Muscle of leg (tissue), 11 donors: ENCODE measurements around the gene FUT4. TPM values are rescaled to one million over a fixed set of nuclear protein-coding genes. Genes with fewer than 3 reads are reported as not detected.

ENCODE experiments used
- DNase-seq: peaks from one replicate; pipeline ENCODE4 v3.0.0; 2013
- H3K27ac ChIP-seq: one replicate; pipeline ENCODE4 v1.5.1; 2013; ENCODE audit warnings: mild to moderate bottlenecking, low read length, control low read depth
- H3K27me3 ChIP-seq: one replicate; pipeline ENCODE4 v1.6.1; 2013; ENCODE audit warnings: low read length; ENCODE audit not compliant: control insufficient read depth, insufficient read depth
- H3K36me3 ChIP-seq: one replicate; pipeline ENCODE4 v1.6.1; 2013; ENCODE audit warnings: low read length; ENCODE audit not compliant: control insufficient read depth, insufficient read depth
- H3K4me1 ChIP-seq: one replicate; pipeline ENCODE4 v1.6.1; 2013; ENCODE audit warnings: low read length; ENCODE audit not compliant: control insufficient read depth, insufficient read depth
- H3K4me3 ChIP-seq: one replicate; pipeline ENCODE4 v1.5.1; 2013; ENCODE audit warnings: low read length, control low read depth
- H3K9me3 ChIP-seq: replicated peaks from 2 replicates; pipeline ENCODE4 v1.6.1; 2013; ENCODE audit warnings: low read depth, low read length; ENCODE audit not compliant: control insufficient read depth
- WGBS: methylation state at CpG from one replicate; pipeline ENCODE4 v1.1.5; 2013; ENCODE audit warnings: missing lambda C conversion rate; ENCODE audit not compliant: insufficient coverage; 5-methylcytosine and 5-hydroxymethylcytosine counted together
- polyA plus RNA-seq, 8 donors: library from polyadenylated mRNA; unstranded; fragments of 120-200 nt; gene quantifications; one replicate each; pipeline versions ENCODE4 v1.2.1 to v1.2.3, GENCODE V29; 2013; ENCODE audit warnings: inconsistent platforms in 1 of 8, low replicate concordance in 1 of 8; ENCODE audit not compliant: insufficient read length in 8 of 8, insufficient read depth in 1 of 8
- total RNA-seq: library from RNA; stranded (reverse); fragments of 120-200 nt; gene quantifications from one replicate; pipeline ENCODE4 v1.2.4, GENCODE V29; 2013

FUT4 gene
- total and polyA plus RNA-seq, 9 donors: 5.0 to 7.4 (median 5.3) TPM

DNA sequence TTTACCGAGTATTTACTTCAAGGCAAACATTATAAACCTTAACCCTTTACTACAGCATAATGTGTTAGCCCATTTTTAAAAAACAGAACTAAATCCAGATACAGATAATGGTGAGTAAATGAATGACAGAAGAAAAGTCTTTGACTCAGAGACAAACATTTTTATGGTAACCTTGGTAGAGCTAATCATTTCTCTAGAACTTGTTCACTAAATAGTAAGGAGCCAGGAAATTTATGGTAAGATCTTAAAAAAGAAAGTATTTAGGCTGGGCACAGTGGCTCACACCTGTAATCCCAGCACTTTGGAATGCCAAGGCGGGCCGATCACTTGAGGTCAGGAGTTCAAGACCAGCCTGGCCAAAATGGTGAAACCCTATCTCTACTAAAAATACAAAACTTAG lies 11.5 kb upstream of the FUT4 start:
- 100% methylated on average over 2 of the region's 3 CpGs for WGBS
- no peaks in the 10 kb centered on the region for H3K27me3 ChIP-seq
- DNase-seq: no peak
- H3K9me3 ChIP-seq: no peaks in the 10 kb centered on the region
- H3K36me3 ChIP-seq: no peaks in the 10 kb centered on the region
- H3K27ac ChIP-seq: no peak overlapping the region
- no peak overlapping the region for H3K4me3 ChIP-seq
- H3K4me1 ChIP-seq: peaks cover 2% of the 10 kb centered on the region

DNA sequence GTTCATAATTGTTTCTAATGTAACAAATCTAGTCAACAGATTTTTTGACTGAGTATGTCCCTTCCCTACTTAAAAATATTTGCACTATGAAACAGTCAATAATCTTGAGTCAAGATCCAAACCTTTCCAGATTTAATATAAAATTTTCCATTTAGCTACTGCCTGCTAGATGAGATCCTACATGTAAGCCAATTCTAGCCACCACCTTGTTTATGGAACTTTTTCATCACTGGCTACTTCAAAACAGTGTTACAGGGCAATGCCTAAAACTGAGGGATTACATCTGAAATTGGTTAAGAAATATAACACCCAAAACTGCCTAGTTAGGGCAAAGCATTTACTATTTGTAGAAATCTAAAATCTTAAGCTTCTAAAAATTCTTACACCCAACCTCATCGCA lies 10.5 kb upstream of the FUT4 start:
- no peaks in the 10 kb centered on the region for H3K36me3 ChIP-seq
- no CpG with 5 or more reads among the region's 1 CpG for WGBS
- H3K4me1 ChIP-seq: peaks cover 2% of the 10 kb centered on the region
- H3K9me3 ChIP-seq: no peaks in the 10 kb centered on the region
- H3K27ac ChIP-seq: no peak overlapping the region
- no peak overlapping the region for H3K4me3 ChIP-seq
- peak; percentile 55 for DNase-seq
- H3K27me3 ChIP-seq: no peaks in the 10 kb centered on the region

DNA sequence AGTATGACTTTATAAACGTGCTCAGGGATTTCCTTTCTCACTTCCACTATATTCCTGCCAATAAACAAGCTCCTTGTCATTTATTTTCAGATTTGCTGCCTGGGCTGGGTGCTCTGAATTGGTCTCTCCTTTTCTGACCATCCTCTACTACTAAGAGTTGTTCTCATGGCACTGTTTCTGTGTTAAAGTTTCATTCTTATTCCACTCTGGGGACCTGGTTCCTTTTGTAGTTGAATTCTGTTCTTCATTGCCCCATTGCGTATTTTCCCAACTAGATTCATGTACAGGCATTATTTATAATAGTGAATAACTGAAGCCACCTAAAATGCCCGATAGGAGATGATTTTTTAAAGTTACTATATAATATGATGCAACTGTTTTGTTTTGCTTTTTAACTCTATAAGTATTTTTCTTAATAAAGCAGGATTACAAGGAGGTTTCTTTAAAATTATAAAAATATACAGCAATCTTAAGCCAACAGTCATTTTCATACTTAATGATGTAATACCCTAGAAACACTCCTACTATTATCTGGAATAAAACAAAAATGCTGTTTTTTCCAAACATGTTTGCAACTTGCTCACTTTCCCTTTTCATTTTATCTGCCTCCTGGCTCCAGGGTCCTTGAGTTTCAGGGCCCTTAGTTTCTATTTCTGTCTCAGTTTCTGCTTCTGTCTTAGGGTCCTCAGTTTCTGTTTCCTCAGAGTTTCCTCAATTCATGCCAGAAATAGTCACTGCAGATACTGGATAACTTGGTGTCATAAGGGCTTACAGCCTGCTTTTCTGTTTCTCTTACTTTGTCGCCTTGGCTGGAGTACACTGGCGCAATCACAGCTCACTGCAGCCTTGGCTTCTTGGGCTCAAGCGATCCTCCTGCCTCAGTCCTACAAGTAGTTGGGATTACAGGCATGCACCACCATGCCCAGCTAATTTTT lies 9.8 kb upstream of the FUT4 start:
- H3K9me3 ChIP-seq: no peaks in the 10 kb centered on the region
- no peaks in the 10 kb centered on the region for H3K27me3 ChIP-seq
- peak; percentile 84 for DNase-seq
- H3K27ac ChIP-seq: peak overlapping the region; percentile 44
- H3K4me1 ChIP-seq: peaks cover 2% of the 10 kb centered on the region
- H3K4me3 ChIP-seq: no peak overlapping the region
- no peaks in the 10 kb centered on the region for H3K36me3 ChIP-seq
- 50% methylated on average over 3 of the region's 6 CpGs for WGBS

DNA sequence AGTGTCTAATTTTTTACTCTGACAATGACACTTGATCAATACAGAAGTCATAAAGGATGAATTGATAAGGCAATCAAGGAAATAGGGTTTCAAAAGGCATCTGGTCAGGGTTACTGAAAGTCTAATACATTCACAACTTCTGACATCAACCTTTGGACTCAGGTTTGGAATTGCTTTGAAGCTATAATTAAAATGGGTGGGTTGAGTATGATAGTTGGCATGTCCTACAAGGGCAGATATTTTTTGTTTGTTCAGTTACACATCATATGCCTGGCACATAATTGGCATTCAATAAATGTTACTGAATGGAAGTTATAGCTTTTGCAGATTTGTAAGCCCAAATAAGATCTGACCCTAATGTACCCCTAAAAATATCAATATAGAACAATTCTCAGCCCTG lies 7.3 kb upstream of the FUT4 start:
- H3K9me3 ChIP-seq: no peaks in the 10 kb centered on the region
- H3K27ac ChIP-seq: no peak overlapping the region
- DNase-seq: no peak
- no peak overlapping the region for H3K4me3 ChIP-seq
- peaks cover 2% of the 10 kb centered on the region for H3K4me1 ChIP-seq
- H3K27me3 ChIP-seq: no peaks in the 10 kb centered on the region
- no peaks in the 10 kb centered on the region for H3K36me3 ChIP-seq

DNA sequence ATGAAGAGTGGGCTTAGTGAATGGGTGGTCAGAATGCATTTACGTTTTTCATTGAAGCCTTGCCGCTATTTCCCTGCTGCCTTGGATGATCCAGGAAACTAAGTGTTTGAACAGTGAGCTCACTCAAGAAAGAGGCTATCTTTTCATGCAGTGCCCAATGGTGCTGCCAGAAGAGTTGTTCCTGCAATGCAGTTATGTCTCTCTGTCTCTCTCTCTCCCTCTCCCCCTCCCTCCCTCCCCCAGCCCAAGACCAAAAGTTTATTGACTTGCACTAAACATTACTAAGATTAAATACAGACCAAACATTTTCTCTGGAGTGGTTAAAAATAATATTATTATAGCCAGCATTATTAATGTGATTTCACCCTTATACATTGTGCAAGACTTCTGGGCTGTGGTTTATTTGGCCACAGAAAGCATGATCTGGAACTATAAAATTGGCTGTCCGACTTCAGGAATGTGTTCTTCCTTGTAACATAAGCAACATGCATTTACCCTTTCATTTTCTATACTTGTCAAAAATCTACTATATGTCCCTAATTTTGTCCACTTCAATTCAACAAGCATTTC lies 6.6 kb upstream of the FUT4 start:
- Histone ChIP-seq H3K9me3 (no peaks in the 10 kb centered on the region), H3K27me3 (no peaks in the 10 kb centered on the region), H3K4me1 (peaks cover 2% of the 10 kb centered on the region), H3K4me3 (no peak overlapping the region), H3K36me3 (no peaks in the 10 kb centered on the region), H3K27ac (no peak overlapping the region)
- 93% methylated on average over 2 of the region's 3 CpGs for WGBS
- DNase-seq: peak; percentile 68

DNA sequence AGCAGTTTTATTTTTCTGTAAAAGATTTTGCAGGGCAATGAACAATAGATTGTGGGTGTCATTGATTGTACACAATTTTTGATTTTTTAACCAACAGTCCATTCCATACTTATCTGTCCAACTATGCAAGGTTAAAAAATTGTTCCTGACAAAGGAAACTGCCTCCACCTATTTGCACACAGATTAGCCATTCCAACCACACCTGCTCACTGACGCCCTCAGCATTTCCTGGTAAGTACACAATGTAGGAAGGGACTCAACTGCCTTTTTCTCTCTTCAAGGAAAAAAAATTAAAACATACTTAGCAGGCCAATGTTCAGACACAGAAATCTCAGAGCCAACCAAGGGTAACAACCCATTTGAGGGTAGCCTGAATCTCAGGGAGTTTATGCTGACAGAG lies 4.3 kb upstream of the FUT4 start:
- Histone ChIP-seq H3K36me3 (no peaks in the 10 kb centered on the region), H3K27me3 (no peaks in the 10 kb centered on the region), H3K4me1 (peaks cover 5% of the 10 kb centered on the region), H3K4me3 (no peak overlapping the region), H3K27ac (no peak overlapping the region), H3K9me3 (no peaks in the 10 kb centered on the region)
- no peak for DNase-seq
- WGBS: no CpG with 5 or more reads among the region's 1 CpG

DNA sequence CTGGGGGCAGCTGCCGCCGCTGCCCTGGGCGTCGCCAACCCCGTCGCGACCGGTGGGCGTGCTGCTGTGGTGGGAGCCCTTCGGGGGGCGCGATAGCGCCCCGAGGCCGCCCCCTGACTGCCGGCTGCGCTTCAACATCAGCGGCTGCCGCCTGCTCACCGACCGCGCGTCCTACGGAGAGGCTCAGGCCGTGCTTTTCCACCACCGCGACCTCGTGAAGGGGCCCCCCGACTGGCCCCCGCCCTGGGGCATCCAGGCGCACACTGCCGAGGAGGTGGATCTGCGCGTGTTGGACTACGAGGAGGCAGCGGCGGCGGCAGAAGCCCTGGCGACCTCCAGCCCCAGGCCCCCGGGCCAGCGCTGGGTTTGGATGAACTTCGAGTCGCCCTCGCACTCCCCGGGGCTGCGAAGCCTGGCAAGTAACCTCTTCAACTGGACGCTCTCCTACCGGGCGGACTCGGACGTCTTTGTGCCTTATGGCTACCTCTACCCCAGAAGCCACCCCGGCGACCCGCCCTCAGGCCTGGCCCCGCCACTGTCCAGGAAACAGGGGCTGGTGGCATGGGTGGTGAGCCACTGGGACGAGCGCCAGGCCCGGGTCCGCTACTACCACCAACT lies 1.0 kb downstream of the FUT4 start:
- WGBS: 3% methylated on average over 53 of the region's 59 CpGs
- peak; percentile 33 for DNase-seq
- H3K4me3 ChIP-seq: peak overlapping the region; percentile 69
- H3K9me3 ChIP-seq: no peaks in the 10 kb centered on the region
- H3K27me3 ChIP-seq: no peaks in the 10 kb centered on the region
- H3K27ac ChIP-seq: peak overlapping the region; percentile 29
- H3K4me1 ChIP-seq: peaks cover 27% of the 10 kb centered on the region
- peaks cover 12% of the 10 kb centered on the region for H3K36me3 ChIP-seq

DNA sequence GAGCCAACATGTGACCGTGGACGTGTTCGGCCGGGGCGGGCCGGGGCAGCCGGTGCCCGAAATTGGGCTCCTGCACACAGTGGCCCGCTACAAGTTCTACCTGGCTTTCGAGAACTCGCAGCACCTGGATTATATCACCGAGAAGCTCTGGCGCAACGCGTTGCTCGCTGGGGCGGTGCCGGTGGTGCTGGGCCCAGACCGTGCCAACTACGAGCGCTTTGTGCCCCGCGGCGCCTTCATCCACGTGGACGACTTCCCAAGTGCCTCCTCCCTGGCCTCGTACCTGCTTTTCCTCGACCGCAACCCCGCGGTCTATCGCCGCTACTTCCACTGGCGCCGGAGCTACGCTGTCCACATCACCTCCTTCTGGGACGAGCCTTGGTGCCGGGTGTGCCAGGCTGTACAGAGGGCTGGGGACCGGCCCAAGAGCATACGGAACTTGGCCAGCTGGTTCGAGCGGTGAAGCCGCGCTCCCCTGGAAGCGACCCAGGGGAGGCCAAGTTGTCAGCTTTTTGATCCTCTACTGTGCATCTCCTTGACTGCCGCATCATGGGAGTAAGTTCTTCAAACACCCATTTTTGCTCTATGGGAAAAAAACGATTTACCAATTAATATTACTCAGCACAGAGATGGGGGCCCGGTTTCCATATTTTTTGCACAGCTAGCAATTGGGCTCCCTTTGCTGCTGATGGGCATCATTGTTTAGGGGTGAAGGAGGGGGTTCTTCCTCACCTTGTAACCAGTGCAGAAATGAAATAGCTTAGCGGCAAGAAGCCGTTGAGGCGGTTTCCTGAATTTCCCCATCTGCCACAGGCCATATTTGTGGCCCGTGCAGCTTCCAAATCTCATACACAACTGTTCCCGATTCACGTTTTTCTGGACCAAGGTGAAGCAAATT lies 1.8 kb downstream of the FUT4 start:
- no peak for DNase-seq
- Histone ChIP-seq H3K27me3 (no peaks in the 10 kb centered on the region), H3K4me1 (peaks cover 27% of the 10 kb centered on the region), H3K36me3 (peaks cover 12% of the 10 kb centered on the region), H3K4me3 (peak overlapping the region; percentile 69), H3K27ac (no peak overlapping the region), H3K9me3 (no peaks in the 10 kb centered on the region)
- WGBS: 45% methylated on average over 39 of the region's 54 CpGs

DNA sequence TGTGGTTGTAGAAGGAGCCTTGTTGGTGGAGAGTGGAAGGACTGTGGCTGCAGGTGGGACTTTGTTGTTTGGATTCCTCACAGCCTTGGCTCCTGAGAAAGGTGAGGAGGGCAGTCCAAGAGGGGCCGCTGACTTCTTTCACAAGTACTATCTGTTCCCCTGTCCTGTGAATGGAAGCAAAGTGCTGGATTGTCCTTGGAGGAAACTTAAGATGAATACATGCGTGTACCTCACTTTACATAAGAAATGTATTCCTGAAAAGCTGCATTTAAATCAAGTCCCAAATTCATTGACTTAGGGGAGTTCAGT lies 2.4 kb downstream of the FUT4 start:
- no CpG with 5 or more reads among the region's 2 CpGs for WGBS
- no peak overlapping the region for H3K27ac ChIP-seq
- no peaks in the 10 kb centered on the region for H3K27me3 ChIP-seq
- peaks cover 27% of the 10 kb centered on the region for H3K4me1 ChIP-seq
- DNase-seq: no peak
- no peaks in the 10 kb centered on the region for H3K9me3 ChIP-seq
- peaks cover 12% of the 10 kb centered on the region for H3K36me3 ChIP-seq
- peak overlapping the region; percentile 69 for H3K4me3 ChIP-seq

DNA sequence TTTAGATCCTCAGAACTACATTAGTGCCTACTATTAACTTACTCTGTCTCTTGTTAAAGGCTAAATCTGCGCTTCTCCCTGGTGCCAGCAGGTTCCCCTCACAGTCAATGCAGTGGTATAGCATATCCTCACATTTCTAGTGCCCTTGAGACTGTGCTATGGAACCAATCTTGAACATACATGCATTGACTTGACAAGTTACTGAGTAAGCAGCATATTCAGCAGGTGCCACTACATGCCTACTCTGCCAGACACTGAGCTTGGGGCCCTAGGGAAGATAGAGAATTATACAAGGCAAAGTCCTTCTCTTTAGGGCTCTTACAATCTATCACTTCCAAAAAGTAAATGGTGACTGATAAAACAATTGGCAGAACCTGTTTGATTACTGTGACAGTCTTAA lies 3.2 kb downstream of the FUT4 start:
- Histone ChIP-seq H3K27ac (no peak overlapping the region), H3K36me3 (peaks cover 12% of the 10 kb centered on the region), H3K4me3 (no peak overlapping the region), H3K27me3 (no peaks in the 10 kb centered on the region), H3K9me3 (no peaks in the 10 kb centered on the region), H3K4me1 (peaks cover 27% of the 10 kb centered on the region)
- DNase-seq: no peak
- 100% methylated on average over 1 of the region's 1 CpG for WGBS
